GM12878 (cell line): ENCODE results near the gene SMIM13. TPM values are rescaled to one million over a fixed set of nuclear protein-coding genes. Genes with fewer than 3 reads are reported as not detected.

Source experiments
- ATAC-seq: fragments of 200-7000 bp; cut with Tn5 transposase; 3 replicates; pipeline ENCODE4 v1.9.1; 2020; ENCODE audit warnings: mild to moderate bottlenecking, moderate library complexity
- BruUV-seq: library from RNA; stranded (reverse); fragments of 400-500 nt; replicated peaks from 2 replicates; lab custom pipeline; 2021; lab: Mats Ljungman, UMichigan
- CTCF ChIA-PET: fragments of 300-600 bp; sonication (Branson Sonifier 250); formaldehyde crosslinking; extraction: SDS; loops from one replicate; lab custom pipeline; 2021; ENCODE audit warnings: inconsistent platforms; lab: Yijun Ruan, JAX
- POLR2A ChIA-PET: fragments of 350-600 bp; formaldehyde crosslinking; extraction: SDS; loops from one replicate; lab custom pipeline; 2021; ENCODE audit warnings: inconsistent platforms; lab: Charles Lee
- RAD21 ChIA-PET: fragments of 300-600 bp; sonication (Branson Sonifier 250); formaldehyde crosslinking; loops from one replicate; lab custom pipeline; 2023; ENCODE audit warnings: antibody characterized with exemption; ENCODE audit not compliant: unreplicated experiment; lab: Charles Lee
- SMC1A ChIA-PET: fragments of 300-600 bp; sonication (Branson Sonifier 250); formaldehyde crosslinking; loops from one replicate; lab custom pipeline; 2023; ENCODE audit not compliant: unreplicated experiment, uncharacterized antibody; lab: Charles Lee
- DNase-seq: peaks from one replicate; pipeline ENCODE4 v3.0.0-alpha.2; 2011; ENCODE audit warnings: low read depth, low spot score
- FAIRE-seq: peaks from 3 replicates; lab custom pipeline; 2011; peaks lifted over from hg19 to GRCh38; lab: Jason Lieb, UNC
- H2AFZ ChIP-seq: 2 replicates; pipeline ENCODE4 v1.6.0; 2011; ENCODE audit warnings: low read depth, low read length, control low read depth; ENCODE audit not compliant: control insufficient read depth
- H3K27ac ChIP-seq: 2 replicates; pipeline ENCODE4 v1.5.1; 2011; ENCODE audit warnings: control low read depth; ENCODE audit not compliant: control insufficient read depth, insufficient read depth
- H3K27me3 ChIP-seq, 2 experiments: replicated peaks in 1 of 2; 2 replicates each; pipeline versions ENCODE4 v1.6.0 to v1.6.1; 2011; ENCODE audit warnings: low read length in 1 of 2; ENCODE audit not compliant: control insufficient read depth in 2 of 2, insufficient read depth in 2 of 2
- H3K36me3 ChIP-seq, 2 experiments: 2 replicates each; pipeline ENCODE4 v1.5.1; 2011; ENCODE audit warnings: low read length in 1 of 2; ENCODE audit not compliant: control insufficient read depth in 2 of 2, insufficient read depth in 2 of 2
- H3K4me1 ChIP-seq: 2 replicates; pipeline ENCODE4 v1.6.1; 2011; ENCODE audit warnings: mild to moderate bottlenecking, low read length, moderate library complexity, mixed read lengths; ENCODE audit not compliant: control insufficient read depth, insufficient read depth
- H3K4me2 ChIP-seq: 2 replicates; pipeline ENCODE4 v1.6.0; 2011; ENCODE audit warnings: control low read depth; ENCODE audit not compliant: control insufficient read depth, insufficient read depth
- H3K4me3 ChIP-seq: fragments of 200-600 bp; sonication (generic); 2 replicates; pipeline ENCODE4 v1.5.1; 2016
- H3K79me2 ChIP-seq: 2 replicates; pipeline ENCODE4 v1.6.0; 2011; ENCODE audit warnings: low read length; ENCODE audit not compliant: control insufficient read depth, insufficient read depth
- H3K9ac ChIP-seq: 2 replicates; pipeline ENCODE4 v1.8.0; 2011; ENCODE audit warnings: low read length, control low read depth, mixed read lengths; ENCODE audit not compliant: control insufficient read depth, insufficient read depth
- H3K9me3 ChIP-seq: replicated peaks from 3 replicates; pipeline ENCODE4 v1.5.1; 2011; ENCODE audit warnings: mild to moderate bottlenecking, low read length; ENCODE audit not compliant: control insufficient read depth, insufficient read depth
- H4K20me1 ChIP-seq: 2 replicates; pipeline ENCODE4 v1.6.0; 2011; ENCODE audit not compliant: control insufficient read depth, insufficient read depth
- CHD1 ChIP-seq: IDR thresholded peaks from 2 replicates; pipeline ENCODE4 v1.6.1; 2012; ENCODE audit warnings: low read depth, low read length, improper control_type of control experiment
- TBL1XR1 ChIP-seq: IDR thresholded peaks from 2 replicates; pipeline ENCODE4 v1.6.1; 2012; ENCODE audit warnings: low read depth, low read length, improper control_type of control experiment
- ZNF384 ChIP-seq: IDR thresholded peaks from 2 replicates; pipeline ENCODE4 v1.6.1; 2012; ENCODE audit warnings: low read depth, mild to moderate bottlenecking, low read length, improper control_type of control experiment, borderline replicate concordance
- ZNF622 ChIP-seq: fragments of 450-650 bp; IDR thresholded peaks from 2 replicates; pipeline ENCODE4 v1.6.1; 2017; ENCODE audit warnings: mild to moderate bottlenecking, inconsistent platforms
- ZSCAN29 ChIP-seq: fragments of 450-650 bp; IDR thresholded peaks from 2 replicates; pipeline ENCODE4 v1.6.1; 2017; ENCODE audit warnings: mild to moderate bottlenecking, moderate library complexity
- WGBS: methylation state at CpG from one replicate; pipeline ENCODE4 v1.1.6; 2016; ENCODE audit warnings: low lambda C conversion rate; ENCODE audit not compliant: insufficient replicate concordance, insufficient coverage; ENCODE audit errors: missing lambda C conversion rate; 5-methylcytosine and 5-hydroxymethylcytosine counted together
- in situ Hi-C: fragments of 300-500 bp; cut with MboI; formaldehyde crosslinking; loops from 9 replicates; pipeline ENCODE4 v1.14.3; 2018; ENCODE audit warnings: mixed read lengths
- intact Hi-C: fragments of 100-400 bp; cut with micrococcal nuclease; formaldehyde crosslinking; loops from one replicate; pipeline ENCODE4 v1.14.2; 2022; ENCODE audit not compliant: unreplicated experiment
- polyA plus RNA-seq, 11 experiments: library from polyadenylated mRNA; depleted of rRNA in 4 of 11; unstranded in 6 of 11; stranded (reverse) in 5 of 11; fragments of >200 nt; fragmentation: Nextera tagmentation in 4 of 11; fragmentation: Illumina TruSeq in 1 of 11; extraction: Ambion mirVana in 4 of 11; extraction: Trizol in 1 of 11; gene quantifications; 1 replicate in 1 of 11; 2 replicates in 10 of 11; pipeline versions ENCODE4 v1.2.1 to v1.2.3, GENCODE V29; 2011 to 2016; ENCODE audit warnings: inconsistent platforms in 2 of 11, missing spikeins in 2 of 11, low read depth in 1 of 11
- total RNA-seq, 4 experiments: library from RNA; depleted of rRNA in 3 of 4; stranded (reverse); fragments of >200 nt in 3 of 4; fragmentation: Illumina TruSeq in 1 of 4; extraction: Trizol in 1 of 4; gene quantifications; 2 replicates each; pipeline versions ENCODE4 v1.2.1 to v1.2.3, GENCODE V29; 2013 to 2021
- TF ChIP-seq, protein P1 (sequence below): fragments of 450-650 bp; conservative IDR thresholded peaks from 2 replicates; pipeline ENCODE4 v1.6.1; 2017; ENCODE audit warnings: mild to moderate bottlenecking, moderate library complexity
- TF ChIP-seq, protein P2 (sequence below), 3 experiments: IDR thresholded peaks in 2 of 3; conservative IDR thresholded peaks in 1 of 3; 2 replicates each; pipeline ENCODE4 v1.5.1; 2011; ENCODE audit warnings: low read depth in 3 of 3, low read length in 3 of 3, mild to moderate bottlenecking in 3 of 3, control low read depth in 2 of 3, moderate library complexity in 2 of 3, inconsistent platforms in 1 of 3, mixed read lengths in 1 of 3; ENCODE audit not compliant: control insufficient read depth in 2 of 3, insufficient read depth in 1 of 3; ENCODE audit errors: extremely low read depth in 1 of 3
- TF ChIP-seq, protein P3 (sequence below): fragments of 450-650 bp; IDR thresholded peaks from 2 replicates; pipeline ENCODE4 v1.6.1; 2017; ENCODE audit warnings: borderline replicate concordance

The SMIM13 gene
- total and polyA plus RNA-seq, 10 of the 15 experiments (the other 5 are each of a cell fraction or from before 2014, with no cell fraction given): 2.0 to 8.5 (median 4.7) TPM

DNA sequence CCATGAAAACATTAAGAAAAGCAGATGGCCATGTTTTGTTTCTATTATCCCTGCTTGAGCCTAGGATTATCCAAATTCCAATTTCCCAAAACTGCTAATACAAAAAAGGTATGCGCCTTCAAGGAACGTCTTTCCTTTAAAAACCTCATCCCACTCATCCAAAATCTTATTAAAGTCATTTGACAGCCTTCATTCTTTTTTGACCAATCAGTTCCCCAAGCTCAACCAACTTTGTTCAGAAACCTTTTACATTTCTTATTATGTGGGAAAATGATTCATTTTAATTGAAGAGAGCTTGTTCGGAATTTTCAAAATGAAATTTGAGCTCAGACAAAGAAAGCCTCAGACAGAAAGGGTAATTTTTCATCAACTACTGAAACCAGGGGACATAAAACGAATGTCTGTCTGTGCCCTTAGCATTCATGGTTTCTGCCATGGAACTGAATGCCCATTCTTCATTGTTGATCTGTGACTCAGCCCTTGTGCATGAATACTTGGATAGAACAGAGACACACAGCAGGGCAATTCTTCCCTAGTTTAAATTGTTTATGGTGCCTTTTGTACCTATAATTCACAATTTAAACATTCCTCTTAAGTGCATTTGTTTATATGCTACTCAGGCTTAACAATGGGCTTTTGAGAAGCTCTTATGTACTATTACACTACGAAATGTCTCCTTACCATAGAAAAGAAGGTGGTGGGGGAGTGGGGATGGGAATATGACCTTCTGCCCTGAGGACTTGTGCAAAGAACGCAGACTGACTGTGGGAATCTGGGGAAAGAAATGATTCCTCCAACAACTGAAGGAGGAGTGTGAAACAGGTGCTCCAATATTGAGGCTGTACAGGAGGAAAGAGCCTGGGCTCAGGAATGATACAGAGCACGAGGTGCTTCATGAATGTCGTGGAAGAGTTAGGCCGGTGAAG, 67.7 kb downstream of the SMIM13 start:
- DNase-seq (no peak), FAIRE-seq (no peak), ATAC-seq (no peak)
- intact Hi-C loops (no loop called here), in situ Hi-C loops (no loop called here)
- no peaks in the 10 kb centered on the region for H3K9me3 ChIP-seq
- no peaks in the 10 kb centered on the region for H3K36me3 ChIP-seq
- H3K9ac ChIP-seq: no peak overlapping the region
- POLR2A ChIA-PET: no interaction called here
- no peak overlapping the region for H3K4me3 ChIP-seq
- SMC1A ChIA-PET: interaction anchor here (1.0 to 1.4 kb wide), 4 partner anchors 82 to 335 kb away, joined by 3 read pairs; no protein-coding TSS in a partner anchor
- TF ChIP-seq ZNF622: no peak
- TF ChIP-seq, protein P1, sequence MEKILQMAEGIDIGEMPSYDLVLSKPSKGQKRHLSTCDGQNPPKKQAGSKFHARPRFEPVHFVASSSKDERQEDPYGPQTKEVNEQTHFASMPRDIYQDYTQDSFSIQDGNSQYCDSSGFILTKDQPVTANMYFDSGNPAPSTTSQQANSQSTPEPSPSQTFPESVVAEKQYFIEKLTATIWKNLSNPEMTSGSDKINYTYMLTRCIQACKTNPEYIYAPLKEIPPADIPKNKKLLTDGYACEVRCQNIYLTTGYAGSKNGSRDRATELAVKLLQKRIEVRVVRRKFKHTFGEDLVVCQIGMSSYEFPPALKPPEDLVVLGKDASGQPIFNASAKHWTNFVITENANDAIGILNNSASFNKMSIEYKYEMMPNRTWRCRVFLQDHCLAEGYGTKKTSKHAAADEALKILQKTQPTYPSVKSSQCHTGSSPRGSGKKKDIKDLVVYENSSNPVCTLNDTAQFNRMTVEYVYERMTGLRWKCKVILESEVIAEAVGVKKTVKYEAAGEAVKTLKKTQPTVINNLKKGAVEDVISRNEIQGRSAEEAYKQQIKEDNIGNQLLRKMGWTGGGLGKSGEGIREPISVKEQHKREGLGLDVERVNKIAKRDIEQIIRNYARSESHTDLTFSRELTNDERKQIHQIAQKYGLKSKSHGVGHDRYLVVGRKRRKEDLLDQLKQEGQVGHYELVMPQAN: no peak
- no peak for TF ChIP-seq ZNF384
- no peak for TF ChIP-seq TBL1XR1
- TF ChIP-seq, protein P2, sequence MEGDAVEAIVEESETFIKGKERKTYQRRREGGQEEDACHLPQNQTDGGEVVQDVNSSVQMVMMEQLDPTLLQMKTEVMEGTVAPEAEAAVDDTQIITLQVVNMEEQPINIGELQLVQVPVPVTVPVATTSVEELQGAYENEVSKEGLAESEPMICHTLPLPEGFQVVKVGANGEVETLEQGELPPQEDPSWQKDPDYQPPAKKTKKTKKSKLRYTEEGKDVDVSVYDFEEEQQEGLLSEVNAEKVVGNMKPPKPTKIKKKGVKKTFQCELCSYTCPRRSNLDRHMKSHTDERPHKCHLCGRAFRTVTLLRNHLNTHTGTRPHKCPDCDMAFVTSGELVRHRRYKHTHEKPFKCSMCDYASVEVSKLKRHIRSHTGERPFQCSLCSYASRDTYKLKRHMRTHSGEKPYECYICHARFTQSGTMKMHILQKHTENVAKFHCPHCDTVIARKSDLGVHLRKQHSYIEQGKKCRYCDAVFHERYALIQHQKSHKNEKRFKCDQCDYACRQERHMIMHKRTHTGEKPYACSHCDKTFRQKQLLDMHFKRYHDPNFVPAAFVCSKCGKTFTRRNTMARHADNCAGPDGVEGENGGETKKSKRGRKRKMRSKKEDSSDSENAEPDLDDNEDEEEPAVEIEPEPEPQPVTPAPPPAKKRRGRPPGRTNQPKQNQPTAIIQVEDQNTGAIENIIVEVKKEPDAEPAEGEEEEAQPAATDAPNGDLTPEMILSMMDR (IDR thresholded peaks at IDR 0.05 in 2 of 3, conservative IDR thresholded peaks at IDR 0.05 in 1 of 3; ENCODE audit: control insufficient read depth in 2 of 3, extremely low read depth in 1 of 3, insufficient read depth in 1 of 3, low read depth in 3 of 3, low read length in 3 of 3): no peak
- TF ChIP-seq, protein P3, sequence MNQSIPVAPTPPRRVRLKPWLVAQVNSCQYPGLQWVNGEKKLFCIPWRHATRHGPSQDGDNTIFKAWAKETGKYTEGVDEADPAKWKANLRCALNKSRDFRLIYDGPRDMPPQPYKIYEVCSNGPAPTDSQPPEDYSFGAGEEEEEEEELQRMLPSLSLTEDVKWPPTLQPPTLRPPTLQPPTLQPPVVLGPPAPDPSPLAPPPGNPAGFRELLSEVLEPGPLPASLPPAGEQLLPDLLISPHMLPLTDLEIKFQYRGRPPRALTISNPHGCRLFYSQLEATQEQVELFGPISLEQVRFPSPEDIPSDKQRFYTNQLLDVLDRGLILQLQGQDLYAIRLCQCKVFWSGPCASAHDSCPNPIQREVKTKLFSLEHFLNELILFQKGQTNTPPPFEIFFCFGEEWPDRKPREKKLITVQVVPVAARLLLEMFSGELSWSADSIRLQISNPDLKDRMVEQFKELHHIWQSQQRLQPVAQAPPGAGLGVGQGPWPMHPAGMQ: no peak
- TF ChIP-seq ZSCAN29: no peak
- TF ChIP-seq CHD1: no peak
- H4K20me1 ChIP-seq: no peaks in the 10 kb centered on the region
- CTCF ChIA-PET: interaction anchor here (2.0 to 2.4 kb wide), 2 partner anchors 11 to 17 kb away, joined by 8 to 11 read pairs; no protein-coding TSS in a partner anchor
- BruUV-seq: no TSS peak
- H3K4me1 ChIP-seq: peaks cover 6% of the 10 kb centered on the region; the same call in 1 of the 2 replicates
- 89% methylated on average over 9 of the region's 9 CpGs for WGBS
- RAD21 ChIA-PET: no interaction called here
- no peaks in the 10 kb centered on the region for H3K79me2 ChIP-seq
- no peaks in the 10 kb centered on the region for H3K27me3 ChIP-seq
- no peak overlapping the region for H2AFZ ChIP-seq
- no peak overlapping the region for H3K4me2 ChIP-seq
- H3K27ac ChIP-seq: no peak overlapping the region
